ENCODE measurements around the gene OGT.

GRCh38 chrX:71622576-71623450 is 89.9 kb downstream of the OGT start:
- TF ChIP-seq RAD21 (IDR thresholded peaks at IDR 0.05; ENCODE audit: insufficient read depth, low read depth, low read length) (no peak), SREBF2 (IDR thresholded peaks at IDR 0.05; ENCODE audit: low read length) (no peak)

Measured in GM12878 (cell line).